HG02943 (cell line): ENCODE measurements around the gene GMDS.

Experiments
- ATAC-seq: cut with Tn5 transposase; IDR thresholded peaks from one replicate; pipeline ENCODE4 v1.9.1; 2021; ENCODE audit warnings: mild to moderate bottlenecking, low read depth, moderate library complexity; ENCODE audit not compliant: unreplicated experiment

The GMDS gene

DNA sequence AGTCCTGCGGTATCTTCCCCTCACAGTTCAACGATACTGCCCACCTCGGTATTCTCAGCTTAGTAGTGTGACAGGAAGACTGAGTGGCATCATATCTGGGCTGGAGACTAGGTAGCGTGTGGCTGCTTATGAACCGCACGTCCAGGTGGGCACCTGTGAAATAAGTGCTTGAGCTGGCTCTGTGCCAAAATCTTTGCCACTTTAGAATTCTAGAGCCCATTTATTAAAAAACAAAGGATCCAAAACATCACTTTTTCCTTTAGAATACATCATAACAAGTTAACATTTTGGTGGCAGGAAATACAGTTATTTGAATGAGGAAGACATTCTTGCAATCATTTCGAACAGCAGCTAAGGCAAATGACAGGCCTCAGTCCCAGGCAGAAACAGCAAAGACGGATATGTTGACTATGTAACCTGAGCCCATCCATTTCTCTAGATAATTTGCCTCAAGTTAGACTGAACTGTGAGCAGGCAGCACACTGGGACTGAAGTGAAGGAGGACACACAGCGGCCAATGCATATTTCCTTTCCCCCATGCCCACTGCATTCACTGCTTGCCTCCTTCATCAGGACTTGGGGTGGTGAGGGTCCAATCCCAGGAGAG, 136.6 kb downstream of the GMDS start:
- ATAC-seq, result no peak

DNA sequence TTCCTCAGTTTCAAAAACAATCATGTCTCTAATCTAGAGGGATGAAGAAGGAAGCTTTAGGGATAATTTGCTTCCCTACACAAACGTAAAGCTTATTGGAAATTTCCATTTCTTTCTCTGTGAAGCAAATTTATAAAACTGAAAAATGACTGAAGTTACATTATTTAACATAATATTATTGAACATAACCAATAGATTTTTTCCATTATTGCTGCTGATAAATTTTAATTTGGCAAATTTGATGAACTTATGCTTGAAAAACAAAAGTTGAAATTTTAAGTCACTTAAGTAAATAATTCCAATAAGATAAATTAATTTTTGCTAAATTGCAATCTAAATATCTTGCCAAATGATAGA, 140.9 kb downstream of the GMDS start:
- ATAC-seq, result no peak

DNA sequence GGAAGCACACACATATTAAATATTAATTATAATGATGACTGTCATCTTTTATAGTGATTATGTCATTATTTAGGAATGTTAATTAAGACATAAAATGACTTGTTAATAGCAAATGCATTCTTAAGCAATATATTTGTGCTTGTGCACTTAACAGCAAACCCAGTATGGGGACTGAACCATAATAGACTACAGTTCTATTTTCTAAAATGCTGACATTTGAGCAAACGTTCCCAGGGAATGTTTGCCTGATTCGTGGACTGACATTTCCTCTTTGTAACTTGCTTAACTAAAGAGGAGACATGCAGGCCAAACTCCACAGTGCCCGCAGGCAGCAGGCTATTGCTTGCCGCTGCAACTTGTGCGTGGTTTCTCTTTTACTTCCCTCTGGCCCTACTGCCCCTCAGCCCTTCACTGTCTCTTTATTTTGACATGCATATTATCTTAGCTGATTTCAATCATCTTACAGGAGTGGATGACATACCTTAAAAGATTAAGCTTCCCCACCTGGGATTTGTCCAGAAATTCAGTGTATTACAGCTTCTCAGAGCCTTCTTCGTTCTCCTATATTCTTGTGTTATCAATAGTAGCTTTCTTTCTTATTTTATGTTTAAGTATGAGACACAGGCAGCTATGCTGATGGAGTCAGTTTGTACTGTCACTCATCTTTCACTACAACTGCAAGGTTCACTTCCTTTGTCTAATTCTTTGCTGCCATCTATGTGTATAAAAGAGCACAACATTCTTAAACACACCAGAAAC, 141.5 kb downstream of the GMDS start:
- ATAC-seq, result no peak

DNA sequence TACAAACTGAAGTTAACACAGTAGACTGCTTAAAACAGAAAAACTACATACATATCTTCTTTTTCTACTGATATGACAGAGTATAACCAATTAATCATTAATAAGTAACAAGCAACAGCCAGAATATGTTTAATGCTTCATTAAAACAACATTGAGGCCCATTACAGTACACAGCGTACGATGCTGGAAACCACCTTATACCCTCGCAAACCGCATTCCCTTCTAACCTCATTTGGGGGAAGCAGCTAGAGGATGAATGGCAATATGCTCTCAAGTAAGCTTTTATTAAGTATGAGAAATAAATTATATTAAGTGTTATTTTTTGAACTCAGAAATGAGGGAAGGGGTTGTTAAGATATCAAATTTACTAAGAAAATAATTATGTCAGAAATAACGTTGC, 142.4 kb downstream of the GMDS start:
- no peak for ATAC-seq

DNA sequence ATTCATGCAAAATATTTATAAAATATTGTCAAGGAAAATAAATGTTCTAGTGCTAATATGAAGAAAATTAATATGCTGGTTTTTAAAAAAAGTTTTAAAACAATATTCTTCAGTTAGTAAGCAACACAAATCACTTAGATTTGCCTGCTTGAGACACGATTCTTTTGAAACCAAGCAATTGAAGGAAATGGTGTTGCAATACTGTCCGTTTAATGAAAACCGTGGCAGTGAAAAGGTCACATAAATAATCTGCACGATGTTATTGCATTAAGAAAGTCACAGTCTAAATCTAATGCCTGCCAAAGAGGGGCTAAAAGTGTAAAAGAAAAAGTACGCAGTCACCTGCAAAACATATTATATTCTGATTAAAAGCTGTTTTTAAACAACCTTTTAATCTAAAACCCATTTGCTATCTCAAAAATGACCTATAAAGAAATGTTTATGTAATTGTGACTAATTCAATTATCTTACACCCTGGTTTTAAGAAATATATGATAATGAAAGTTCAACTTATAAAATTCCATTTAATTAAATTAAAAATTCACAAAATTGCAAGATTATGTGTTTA, 143.0 kb downstream of the GMDS start:
- ATAC-seq, result no peak

DNA sequence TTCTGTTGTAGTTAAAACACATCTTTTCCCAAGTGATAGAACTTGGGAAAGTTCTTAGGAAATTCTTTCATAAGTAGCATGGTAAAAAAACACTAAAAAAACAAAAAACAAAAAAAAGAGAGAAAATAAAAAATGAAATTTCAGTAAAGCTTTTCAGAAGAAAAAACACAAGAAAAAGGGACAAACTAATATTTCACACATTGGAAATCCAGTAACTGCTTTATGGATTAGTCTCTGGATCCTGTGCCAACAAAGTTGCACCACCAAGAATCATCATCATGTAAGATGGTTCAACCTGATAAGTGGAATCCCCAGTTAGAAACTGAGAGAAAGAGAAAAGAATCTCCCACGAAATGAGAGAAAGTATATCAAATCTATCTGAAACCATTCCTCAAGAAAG, 144.2 kb downstream of the GMDS start:
- no peak for ATAC-seq

DNA sequence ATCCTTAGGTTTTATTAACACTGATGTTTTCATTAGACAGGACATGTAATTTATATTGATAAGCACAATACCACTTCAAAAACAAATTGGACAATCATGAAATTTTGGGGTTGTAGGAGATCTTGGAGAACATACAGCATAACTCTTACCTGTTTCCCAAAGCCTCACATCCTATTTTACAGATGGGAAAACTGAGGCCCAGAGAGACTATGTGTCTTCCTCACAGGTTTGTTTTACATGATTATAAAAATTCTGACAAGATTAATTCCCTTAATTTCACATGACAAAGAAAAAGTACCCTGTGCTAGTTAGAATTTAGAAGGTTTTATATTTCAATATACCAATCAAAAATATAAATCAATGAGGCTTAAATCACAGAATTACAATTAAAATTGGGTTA, 145.5 kb downstream of the GMDS start:
- no peak for ATAC-seq

DNA sequence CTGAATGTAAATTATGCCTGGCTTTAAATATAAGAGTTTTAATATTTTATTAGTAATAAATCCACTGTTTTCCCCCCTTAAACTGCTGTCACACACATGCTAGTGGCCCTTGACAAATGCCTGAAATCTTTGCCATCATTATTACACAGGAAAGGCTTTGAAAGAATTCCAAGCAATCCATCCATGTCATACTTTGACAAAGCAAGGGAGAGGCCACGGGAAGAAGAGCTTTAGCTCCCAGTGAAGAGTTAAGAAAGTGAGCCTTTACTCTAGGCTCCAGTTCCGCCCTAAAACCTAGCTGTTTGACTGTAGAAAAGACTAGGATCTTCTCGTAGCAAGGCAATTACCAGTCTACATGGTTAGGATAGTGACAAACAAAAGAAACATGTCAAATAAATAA, 147.9 kb downstream of the GMDS start:
- no peak for ATAC-seq

DNA sequence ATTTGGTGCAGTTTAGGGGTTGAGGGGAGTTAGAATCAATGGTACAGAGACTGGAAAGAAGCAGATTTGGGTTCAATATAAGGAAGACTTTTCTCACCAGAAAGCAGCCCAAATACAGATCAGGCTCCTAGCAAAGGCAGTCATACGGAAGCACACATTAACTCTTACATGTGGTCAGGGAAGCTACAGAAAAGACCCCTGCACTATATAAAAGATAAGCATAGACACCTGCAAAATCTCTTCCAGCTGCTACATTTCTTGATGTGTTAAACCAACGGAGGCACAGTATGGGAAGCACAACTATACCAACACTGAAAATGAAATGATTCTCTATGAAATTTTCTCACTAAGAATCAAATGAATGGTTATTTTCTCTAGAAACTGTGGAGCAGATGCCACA, 150.8 kb downstream of the GMDS start:
- ATAC-seq, result no peak

DNA sequence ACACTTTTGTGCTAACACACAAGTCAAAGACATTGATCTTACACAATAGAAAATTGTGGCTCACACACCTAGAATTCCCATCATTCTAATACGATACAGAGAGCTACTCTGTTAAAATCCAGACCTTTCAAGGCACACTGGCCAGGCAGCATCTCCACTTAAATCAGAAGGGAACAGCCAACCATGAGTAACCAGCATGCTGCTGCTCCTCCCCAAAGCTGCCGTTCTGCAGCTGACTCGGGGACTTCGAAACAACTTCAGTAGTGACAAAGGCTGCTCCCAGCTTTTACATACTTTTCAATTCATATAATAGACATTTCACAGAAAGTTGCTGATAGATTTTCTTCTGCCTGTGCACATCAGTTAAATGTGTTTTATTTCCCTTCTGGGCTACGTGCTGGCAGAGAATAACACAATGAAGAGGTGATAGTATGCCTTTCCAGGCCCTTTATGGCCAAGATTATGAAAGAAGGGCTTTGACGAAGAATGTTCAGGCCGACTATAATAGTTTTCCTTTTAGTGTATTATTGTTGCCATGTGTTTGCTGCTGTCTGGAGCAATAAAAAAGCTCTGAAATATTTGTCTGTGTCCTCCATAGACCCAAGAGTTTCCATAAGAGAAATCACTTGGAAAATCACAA, 159.0 kb downstream of the GMDS start:
- ATAC-seq, result no peak

DNA sequence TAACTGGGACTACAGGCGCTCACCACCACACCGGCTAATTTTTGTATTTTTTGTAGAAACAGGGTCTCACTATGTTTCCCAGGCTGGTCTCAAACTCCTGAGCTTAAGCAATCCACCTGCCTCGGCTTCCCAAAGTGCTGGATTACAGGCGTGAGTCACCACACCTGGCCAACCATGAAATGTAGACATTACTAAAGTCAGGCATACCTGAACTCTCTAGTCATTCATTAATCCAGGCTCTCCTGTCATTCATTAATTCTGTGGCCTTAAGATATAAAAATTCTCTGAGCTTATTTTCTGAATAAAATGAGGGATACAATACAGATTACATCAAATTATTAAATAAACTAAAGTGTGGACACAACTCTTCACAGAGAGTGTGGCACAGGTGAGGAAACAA, 159.7 kb downstream of the GMDS start:
- no peak for ATAC-seq

DNA sequence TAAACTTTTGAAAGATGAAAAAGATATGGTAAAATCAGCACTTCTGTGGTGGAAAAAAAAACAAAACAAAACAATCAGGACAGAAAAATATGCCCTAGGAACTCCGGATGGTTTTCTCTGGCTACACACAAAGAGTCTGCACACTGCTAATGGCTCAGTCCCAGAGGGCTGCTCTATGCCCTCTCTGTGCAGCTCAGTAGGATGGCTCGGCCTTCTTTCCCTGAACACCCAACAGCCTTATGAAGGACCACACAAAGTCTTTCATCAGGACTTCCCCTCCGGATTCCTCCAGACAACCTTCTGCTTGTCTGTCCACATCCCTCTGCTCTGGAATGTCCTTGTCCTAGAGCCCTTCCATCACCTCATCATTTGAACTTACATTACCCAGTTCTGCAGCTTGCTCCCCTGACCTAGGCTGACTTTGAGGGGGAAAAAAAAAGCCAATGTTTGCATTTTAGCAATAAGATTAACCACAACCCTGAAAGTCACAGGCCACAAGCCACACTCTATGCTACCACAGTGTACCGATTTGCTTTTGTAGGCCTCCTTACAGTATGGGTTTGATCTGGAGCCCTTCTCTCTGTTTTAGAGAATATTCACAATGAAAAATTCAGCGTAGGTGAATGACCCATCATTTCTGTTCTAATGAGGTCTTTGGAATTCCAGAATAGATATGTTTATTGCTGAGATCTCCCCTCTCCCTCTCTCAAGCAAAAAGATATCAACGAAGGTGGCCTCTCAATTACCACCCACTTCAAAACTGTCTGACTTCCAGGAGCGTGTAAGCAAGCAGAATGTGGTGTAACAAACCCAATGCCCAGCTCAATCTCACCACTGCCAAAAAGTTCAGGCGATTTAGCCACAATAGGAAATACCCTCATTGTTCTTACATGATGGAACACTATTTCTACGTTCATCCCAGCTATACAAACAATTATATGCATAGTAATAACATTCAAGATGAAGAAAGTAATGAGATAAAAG, 164.0 kb downstream of the GMDS start:
- ATAC-seq, result no peak

DNA sequence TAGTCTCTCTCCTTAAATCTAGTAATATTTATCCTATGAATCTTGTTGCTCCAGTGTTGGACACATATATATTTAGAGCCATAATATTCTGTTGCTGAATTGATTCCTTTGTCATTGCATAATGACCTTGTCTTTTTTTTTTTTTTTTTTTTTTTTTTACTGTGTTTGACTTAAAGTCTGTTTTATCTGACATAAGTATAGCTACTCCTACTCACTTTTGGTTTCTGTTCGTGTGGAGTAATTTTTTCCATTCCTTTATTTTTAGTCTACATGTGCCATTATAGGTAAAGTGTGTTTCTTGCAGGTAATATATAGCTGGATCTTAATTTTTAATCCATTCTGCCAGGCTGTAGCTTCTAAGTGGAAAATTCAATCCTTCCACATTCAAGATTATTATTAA, 166.5 kb downstream of the GMDS start:
- no peak for ATAC-seq

DNA sequence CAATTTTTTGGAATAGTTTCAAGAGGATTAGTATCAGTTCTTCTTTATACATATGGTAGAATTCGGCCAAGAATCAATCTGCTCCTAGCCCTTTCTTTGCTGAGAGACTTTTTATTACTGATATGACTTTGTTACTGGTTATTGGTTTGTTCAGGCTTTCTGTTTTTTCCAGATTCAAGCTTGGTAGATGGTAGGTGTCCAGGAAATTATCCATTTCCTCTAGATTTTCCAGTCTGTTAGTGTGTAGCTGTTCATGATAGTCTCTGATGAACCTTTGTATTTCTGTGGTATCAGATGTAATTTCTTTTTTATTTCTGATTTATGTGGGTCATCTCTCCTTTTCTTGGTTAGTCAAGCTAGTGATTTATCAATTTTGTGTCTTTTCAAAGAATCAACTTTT, 167.6 kb downstream of the GMDS start:
- no peak for ATAC-seq

DNA sequence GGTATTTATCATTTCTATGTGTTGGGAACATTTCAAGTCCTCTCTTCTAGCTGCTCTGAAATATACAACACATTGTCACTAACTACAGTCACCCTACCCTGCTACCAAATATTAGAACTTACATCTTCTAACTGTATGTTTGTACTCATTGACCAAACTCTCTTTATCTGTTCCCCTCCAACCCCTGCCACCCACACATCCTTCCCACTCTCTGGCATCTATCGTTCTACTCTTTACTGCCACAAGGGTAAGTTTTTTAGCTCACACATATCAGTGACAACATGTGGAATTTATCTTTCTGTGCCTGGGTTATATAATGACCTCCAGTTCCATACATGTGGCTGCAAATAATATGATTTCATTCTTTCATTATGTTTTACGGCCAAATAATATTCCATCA, 171.9 kb downstream of the GMDS start:
- no peak for ATAC-seq

DNA sequence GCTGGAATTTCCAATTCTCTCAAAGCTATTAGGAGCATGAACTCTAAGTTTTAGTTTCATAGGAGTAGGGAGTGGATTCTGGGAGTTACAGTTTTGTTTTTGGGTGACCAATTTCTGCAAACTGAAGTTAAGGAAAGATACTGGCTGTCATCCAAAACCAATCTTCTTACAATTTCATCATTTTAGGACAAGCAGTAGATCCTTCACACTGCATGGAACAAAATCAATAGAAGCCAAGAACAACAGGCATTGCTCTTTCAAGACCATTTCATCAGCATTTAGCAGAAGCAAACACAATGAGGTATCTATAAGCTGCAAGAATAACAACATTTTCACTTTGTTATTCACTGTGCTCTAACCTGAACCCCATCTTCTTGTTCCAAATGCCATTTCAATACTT, 173.0 kb downstream of the GMDS start:
- ATAC-seq, result no peak

DNA sequence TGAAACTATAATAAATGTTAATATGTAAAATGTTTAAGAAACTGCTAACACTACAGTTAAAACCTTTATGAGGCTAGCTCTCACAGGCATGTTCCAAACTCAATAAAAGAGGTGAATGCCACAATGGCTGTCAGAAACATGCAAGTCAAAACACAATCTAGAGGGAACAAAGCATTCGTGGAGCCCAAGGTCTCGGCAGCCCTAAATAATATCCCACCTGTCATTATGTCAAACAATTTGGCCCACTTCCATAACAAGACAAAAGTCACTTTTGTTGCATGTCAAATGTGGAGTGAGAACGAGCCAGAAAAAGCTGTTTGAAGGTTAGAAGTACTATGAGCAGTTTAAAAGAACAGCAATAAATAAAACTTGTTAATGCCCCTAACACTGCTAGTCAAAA, 181.9 kb downstream of the GMDS start:
- no peak for ATAC-seq

DNA sequence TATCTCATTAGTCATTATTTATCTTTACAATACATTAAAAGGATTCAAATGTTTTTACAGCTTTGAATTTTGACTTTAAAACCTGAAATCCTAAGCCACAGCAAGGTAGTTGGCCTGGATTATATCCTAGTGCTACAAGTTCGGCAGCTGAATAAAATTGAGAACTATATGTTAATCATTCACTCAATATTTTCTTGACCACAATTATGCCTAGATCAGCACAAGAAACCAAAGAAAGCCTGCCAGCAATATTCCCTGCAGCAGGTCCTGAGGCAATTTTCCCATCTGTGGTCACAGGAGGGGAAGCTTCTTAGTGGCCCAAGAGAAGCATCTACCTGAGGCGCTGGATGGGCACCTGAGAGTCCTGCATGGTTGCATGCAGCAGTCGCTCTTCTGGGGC, 183.5 kb downstream of the GMDS start:
- ATAC-seq, result no peak

DNA sequence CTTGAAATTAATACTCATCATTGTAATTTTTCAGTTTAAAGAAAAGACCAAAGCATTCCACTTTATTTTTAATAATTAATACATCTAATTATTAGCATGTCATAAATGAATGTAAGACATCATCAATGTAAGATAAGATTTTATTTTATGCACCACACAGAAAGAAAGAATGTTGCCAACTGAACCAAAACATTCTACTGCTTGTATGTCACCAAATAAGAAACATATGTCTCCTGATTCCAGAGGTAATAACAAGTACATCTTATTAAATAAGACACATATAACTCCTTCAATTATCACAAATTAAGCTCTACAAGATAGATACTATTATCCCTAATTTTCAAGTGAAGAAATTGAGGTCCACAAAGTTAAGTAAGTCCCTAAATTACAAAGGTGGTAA, 189.5 kb downstream of the GMDS start:
- ATAC-seq, result no peak

DNA sequence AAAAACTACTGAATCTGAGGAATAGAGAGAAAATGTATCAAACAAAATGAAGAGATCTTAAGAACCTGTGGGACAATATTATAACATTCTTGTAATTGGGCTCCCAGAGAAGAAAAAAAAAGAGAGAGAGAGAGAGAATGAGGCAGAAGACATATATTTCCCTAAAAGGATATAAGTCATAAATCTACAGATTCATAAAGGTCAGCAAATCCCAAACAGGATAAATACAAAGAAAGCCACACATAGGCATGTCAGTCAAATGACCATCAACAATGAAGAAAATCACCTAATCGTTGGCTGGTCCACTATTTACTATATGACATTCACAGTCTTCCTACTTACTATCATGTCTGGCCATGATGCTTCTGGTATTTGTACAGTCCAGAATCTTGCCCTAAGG, 190.3 kb downstream of the GMDS start:
- no peak for ATAC-seq
